ENCODE data around the gene KREMEN2.

The KREMEN2 gene

DNA sequence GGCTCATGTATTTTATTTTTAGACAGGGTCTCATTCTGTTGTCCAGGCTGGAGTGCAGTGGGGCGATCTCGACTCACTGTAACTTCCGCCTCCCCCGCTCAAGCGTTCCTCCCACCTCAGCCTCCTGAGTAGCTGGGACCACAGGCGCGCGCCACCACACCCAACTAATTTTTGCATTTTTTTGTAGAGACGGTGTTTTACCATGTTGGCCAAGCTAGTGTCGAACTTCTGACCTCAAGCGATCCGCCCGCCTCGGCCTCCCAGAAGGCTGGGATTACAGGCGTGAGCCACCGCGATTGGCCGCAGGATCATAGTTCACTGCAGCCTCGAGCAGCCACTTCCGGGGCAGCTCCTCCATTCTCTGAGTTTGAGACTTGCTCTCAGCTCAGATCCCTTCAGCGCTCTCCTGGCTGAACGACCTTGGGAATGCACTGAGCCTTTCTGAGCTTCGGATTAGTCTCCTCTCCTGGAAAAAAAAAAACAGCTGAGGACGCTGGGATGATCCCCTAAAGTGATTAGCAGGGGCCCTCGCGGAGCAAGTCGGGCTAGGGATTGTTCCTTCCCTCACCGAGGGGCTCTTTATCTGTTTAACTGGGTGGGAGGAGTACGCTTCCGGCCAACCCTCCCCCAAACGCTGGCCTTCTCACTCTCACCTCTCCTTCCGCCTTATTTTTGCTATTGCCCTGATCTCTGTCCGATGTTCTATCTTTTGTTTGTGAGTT, 17.3 kb downstream of the KREMEN2 start:
- DNase-seq, result no peak

DNA sequence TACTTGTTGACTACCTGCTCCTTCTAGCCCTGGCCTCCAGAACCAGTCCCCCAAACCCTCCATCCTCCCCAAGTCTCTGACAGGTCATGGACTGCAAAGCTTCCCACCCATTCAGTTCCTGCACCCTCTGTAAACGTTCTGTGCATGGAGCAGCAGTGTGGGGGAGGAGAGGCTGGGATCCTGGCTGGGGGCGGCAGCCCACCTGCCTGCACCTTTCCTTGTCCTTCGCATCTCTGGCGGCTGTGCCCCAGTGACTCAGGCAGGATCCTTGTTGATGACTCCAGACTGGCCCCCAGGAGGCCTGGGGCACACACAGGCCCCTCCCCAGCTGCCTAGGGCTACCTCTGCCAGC, 17.8 kb downstream of the KREMEN2 start:
- DNase-seq, result no peak

DNA sequence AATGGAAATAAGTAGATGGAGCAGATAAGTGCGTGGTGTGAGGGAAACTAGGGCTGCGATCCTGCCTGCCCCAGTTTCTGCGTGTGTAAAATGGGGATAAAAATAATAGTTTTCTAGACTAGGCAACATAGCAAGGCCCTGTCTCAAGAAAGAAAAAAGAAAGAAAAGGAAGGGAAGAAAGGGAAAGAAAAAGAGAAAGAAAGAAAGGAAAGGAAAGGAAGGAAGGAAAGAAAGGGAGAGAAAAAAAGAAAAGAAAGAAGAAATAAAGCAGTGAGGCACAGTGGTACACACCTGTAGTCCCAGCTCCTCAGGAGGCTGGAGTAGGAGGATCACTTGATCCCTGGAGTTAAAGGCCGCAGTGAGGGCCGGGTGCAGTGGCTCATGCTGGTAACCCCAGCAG, 18.3 kb downstream of the KREMEN2 start:
- no peak for DNase-seq

DNA sequence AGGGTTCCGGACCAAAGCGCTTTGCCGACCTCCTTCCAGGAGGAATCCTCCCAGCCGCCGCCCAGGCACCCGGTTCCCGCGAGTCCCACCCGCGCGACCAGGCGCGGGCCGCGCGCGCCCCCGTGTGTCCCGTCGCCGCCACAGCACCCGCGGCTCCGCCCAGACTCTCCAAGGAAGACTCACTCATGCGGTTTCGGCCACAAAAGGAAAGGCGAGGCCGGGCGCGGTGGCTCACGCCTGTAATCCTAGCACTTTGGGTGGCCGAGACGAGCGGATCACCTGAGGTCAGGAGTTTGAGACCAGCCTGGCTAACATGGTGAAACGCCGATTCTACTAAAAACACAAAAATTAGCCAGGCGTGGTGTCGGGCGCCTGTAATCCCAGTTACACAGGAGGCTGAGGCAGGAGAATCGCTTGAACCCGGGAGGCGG, 19.6 kb downstream of the KREMEN2 start:
- peak; percentile 69 for DNase-seq

- no peak for DNase-seq
Observed at GRCh38 chr16:2985462-2985861, 21.4 kb downstream of the KREMEN2 start.

DNA sequence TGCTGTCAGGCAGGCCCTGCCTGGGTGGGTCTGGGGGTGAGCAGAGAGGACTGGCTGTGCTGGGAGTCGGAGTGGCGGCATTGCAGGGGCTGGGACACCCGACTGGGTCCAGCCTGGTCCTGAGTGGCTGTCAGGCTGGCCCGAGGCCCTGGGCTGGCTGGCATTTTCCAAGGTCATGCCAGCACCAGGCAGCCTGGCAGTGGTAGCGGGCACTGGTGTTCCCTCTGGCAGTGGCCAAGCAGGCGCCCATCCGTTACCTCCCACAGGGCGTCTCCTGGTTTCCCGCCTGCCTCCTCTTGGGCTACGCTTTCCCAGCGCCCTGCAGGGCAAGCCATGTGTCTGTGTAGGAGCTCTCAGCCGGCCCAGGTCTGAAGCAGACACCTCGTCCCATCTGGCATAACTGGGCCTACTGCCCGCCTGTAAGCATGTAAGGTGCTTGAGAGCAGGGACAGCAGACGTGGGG, 21.8 kb downstream of the KREMEN2 start:
- DNase-seq, result no peak

- DNase-seq, result no peak
Observed at GRCh38 chr16:2986623-2987188, 22.6 kb downstream of the KREMEN2 start.

GRCh38 chr16:2987286-2987685, 23.2 kb downstream of the KREMEN2 start:
- DNase-seq, result no peak

GRCh38 chr16:2987833-2988232, 23.8 kb downstream of the KREMEN2 start:
- DNase-seq, result no peak

DNA sequence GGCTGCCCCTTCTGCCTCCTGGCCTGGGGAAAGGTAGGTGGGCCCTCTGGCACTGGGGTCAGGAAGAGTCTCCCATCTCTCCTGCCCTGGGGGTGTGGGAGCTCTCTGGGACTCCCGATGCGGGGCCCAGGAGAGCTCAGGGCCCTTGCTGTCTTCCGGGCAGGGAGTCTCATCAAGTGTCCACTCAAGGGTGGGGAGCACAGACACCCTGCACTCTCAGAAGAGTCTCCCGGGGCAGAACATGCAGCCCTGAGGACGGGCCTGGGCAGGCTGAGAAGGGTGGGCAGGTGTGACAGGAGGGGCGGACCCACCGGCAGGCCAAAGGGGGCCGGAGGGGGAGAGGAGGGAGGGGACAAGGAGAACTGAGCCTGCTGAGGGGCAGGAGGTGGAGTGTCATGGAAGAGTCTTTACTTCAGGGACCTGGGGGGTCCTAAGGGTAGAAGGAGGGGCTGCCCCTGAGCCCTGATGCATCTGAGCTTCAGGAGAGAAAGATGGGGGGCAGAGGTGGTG, 24.6 kb downstream of the KREMEN2 start:
- DNase-seq, result no peak

GRCh38 chr16:2990891-2991290, 26.8 kb downstream of the KREMEN2 start:
- no peak for DNase-seq

DNA sequence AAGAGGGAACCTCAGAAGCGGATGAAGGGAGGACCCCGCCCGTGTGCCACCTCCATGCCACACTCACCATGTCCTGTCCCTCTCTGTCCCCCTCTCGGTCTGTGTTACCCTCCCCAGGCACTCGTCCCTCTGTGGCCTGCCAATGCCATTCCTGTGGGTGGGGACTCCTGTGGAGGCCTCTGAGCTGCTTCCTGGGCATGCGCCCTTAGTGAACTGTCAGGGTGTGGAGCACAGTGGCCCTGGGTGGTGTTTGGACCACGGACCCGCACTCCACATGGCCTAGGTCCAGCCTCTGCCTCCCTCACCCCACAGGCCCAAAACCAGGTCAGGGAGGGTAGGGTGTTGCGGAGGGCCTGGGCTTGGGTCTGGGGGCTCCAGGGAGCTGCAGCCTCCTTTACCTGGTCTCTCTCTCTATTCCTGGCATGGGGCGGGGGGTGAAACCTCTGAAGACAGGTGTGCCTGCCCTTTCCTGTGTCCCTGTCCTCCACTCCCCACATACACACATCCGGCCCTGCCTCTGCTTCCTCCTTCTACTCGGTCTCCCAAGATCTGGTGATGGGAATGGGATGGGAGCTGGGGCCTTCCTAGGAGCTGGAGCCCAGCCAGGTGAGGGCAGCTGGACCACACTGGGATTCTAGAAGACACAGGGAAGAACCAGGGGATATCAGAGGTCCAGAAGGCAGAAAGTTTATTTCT, 27.6 kb downstream of the KREMEN2 start:
- no peak for DNase-seq

DNA sequence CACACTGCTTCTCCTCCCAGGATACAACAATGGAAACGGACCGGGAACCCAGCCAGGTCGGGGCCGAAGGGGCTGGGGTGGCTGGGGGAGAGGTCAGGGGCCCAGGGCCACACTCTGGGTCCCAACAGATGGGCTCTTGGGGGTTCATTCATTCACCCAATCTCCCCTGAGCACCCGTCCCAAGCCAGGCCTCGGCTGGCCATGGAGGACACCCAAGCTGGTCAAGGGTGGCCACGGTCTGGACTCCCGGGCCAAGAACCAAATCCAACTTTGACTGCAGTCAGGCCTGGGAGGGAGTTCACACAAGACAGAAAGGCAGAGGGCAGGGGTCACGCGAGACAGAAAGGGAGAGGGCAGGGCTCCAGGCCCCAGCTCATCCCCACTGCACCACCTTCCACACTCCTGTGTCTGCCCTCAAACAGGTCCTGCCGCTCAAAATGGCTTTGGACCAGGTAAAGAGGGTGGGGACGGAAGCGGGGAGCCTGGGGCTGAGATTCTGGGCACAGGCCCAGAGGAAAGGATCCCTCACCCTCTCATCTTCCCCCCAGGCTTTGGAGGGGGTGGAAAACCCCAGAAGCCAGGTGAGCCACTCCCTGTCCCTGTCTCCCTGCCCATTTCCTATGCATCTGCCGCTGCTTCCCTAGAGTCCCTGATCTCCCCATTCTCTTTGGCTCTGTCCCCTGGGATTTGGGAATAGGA, 28.5 kb downstream of the KREMEN2 start:
- DNase-seq, result no peak

GRCh38 chr16:2996298-2996697, 32.2 kb downstream of the KREMEN2 start:
- DNase-seq, result no peak

- DNase-seq, result no peak
Observed at GRCh38 chr16:2999929-3000328, 35.9 kb downstream of the KREMEN2 start.

- no peak for DNase-seq
Observed at GRCh38 chr16:3000540-3000939, 36.5 kb downstream of the KREMEN2 start.

DNA sequence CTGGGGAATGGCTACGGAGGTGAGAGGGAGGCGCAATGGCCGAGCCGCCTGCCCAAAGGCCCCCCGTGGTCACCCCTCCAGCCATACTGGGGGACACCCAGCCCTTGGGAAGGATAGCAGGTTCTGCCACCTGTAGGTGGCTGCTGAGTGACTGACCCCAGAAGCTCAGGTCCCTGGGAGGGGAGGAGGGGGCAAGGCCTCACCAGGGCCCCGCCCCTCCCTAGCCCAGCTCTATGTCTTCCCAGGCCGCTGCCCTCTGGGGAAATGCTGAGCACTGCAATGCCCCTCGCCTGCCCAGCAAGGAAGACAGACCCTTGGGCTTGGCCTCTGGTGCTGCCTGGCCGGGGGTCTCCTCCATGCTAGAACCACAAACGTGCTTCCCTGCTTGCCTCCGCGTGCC, 37.2 kb downstream of the KREMEN2 start:
- no peak for DNase-seq

DNA sequence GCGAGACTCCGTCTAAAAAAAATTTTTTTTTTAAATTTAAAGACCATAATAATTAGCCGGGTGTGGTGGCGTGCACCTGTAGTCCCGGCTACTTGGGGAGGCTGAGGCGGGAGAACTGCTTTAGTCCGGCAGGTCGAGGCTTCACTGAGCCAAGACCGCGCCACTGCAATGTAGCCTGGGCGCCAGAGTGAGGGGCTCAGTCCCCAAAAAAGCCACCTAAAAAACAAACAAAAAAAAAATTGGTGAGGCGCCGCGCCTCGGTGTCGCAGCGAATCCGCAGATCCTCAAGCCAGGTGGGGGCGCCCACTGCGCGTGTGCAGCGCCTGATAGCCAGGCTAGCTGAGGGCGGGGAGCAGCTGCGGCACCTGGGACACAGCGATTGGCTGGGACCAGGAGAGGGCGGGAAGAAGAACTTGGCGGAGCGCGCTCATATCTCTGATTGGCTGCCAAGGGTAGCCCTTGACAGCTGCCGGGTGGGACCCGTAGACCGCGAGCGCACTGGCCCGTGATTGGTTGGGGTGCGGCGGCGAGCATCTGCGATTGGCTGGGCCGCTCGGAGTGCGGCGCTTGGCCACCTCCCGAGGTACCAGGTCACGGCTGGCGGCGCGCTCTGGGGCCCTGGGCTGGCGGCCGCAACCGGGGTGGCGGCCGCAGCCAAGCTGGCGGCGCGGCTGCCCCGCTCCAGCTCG, 39.7 kb downstream of the KREMEN2 start:
- DNase-seq, result peak; percentile 97

GRCh38 chr16:3004319-3004718, 40.2 kb downstream of the KREMEN2 start:
- DNase-seq, result peak; percentile 30

DNA sequence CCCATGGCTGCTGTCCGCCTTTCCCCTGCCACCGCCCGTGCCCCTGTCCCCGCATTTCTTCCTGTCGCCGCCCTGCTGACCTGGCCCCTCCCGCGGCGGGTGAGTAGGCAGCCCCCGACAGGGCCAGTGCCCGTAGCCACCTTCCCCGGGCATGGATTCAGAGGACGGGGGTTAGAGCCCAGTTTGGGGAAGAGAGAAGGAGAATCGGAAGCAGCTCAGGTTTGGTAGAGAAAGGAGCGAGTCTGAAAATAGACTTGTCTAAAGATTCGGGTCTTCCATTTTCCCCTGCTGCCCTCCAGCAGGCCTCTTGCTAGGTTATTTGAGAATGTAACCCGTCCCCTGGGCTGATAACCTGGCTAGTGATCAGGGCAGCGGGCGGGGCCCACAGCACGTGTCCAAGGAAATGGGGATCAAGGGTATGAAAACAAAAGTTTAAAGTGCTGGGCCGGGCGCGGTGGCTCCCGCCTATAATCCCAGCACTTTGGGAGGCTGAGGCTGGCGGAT, 40.8 kb downstream of the KREMEN2 start:
- DNase-seq, result no peak

GRCh38 chr16:3007059-3007956, 43.2 kb downstream of the KREMEN2 start:
- no peak for DNase-seq

All from NCI-H226 (cell line).